Osteoblast (primary cell): ENCODE measurements around the gene STARD7. TPM values are rescaled to one million over a fixed set of nuclear protein-coding genes. Genes with fewer than 3 reads are reported as not detected.

Experiments
- DNase-seq: peaks from one replicate; pipeline ENCODE4 v3.0.0; 2011; ENCODE audit warnings: low spot score, mixed read lengths; ENCODE audit not compliant: insufficient read length; ENCODE audit errors: missing footprints
- H2AFZ ChIP-seq: 2 replicates; pipeline ENCODE4 v1.6.0; 2011; ENCODE audit warnings: mild to moderate bottlenecking, low read length
- H3K27ac ChIP-seq: 2 replicates; pipeline ENCODE4 v1.5.1; 2011; ENCODE audit warnings: mild to moderate bottlenecking, low read depth, low read length, moderate library complexity
- H3K27me3 ChIP-seq: 2 replicates; pipeline ENCODE4 v1.6.0; 2012; ENCODE audit warnings: mild to moderate bottlenecking, control low read depth, inconsistent platforms, low read length, moderate library complexity; ENCODE audit not compliant: insufficient read depth
- H3K36me3 ChIP-seq: 2 replicates; pipeline ENCODE4 v1.5.1; 2011; ENCODE audit warnings: mild to moderate bottlenecking, low read length, control low read depth, moderate library complexity; ENCODE audit not compliant: insufficient read depth
- H3K4me1 ChIP-seq: 2 replicates; pipeline ENCODE4 v1.5.1; 2011; ENCODE audit warnings: mild to moderate bottlenecking, low read length, control low read depth, moderate library complexity; ENCODE audit not compliant: insufficient read depth
- H3K4me2 ChIP-seq: 2 replicates; pipeline ENCODE4 v1.6.0; 2011; ENCODE audit warnings: mild to moderate bottlenecking, low read length; ENCODE audit not compliant: insufficient read depth
- H3K4me3 ChIP-seq: fragments of 200-600 bp; sonication (generic); 3 replicates; pipeline ENCODE4 v1.5.1; 2012; ENCODE audit warnings: mild to moderate bottlenecking, low read length, inconsistent platforms; ENCODE audit not compliant: insufficient read depth
- H3K79me2 ChIP-seq: 2 replicates; pipeline ENCODE4 v1.6.0; 2012; ENCODE audit warnings: mild to moderate bottlenecking, low read length, control low read depth, inconsistent platforms; ENCODE audit not compliant: insufficient read depth
- H3K9me3 ChIP-seq: 2 replicates; pipeline ENCODE4 v1.5.1; 2011; ENCODE audit warnings: low read depth, low read length, control low read depth
- H4K20me1 ChIP-seq: 2 replicates; pipeline ENCODE4 v1.6.0; 2012; ENCODE audit warnings: mild to moderate bottlenecking, low read length, control low read depth; ENCODE audit not compliant: insufficient read depth
- CTCF ChIP-seq: IDR thresholded peaks from 2 replicates; pipeline ENCODE4 v1.5.1; 2011; ENCODE audit warnings: mild to moderate bottlenecking, low read depth, low read length, moderate library complexity; ENCODE audit errors: extremely low read depth
- total RNA-seq: library from RNA; depleted of rRNA; stranded (reverse); fragments of >200 nt; gene quantifications from 2 replicates; pipeline ENCODE4 v1.2.3, GENCODE V29; 2012

Gene STARD7
- total RNA-seq, 1 donor: 163 TPM

- peak; percentile 62 for DNase-seq
- H3K36me3 ChIP-seq: peaks cover 5% of the 10 kb centered on the region
- H4K20me1 ChIP-seq: no peaks in the 10 kb centered on the region
- H2AFZ ChIP-seq: no peak overlapping the region
- no peak overlapping the region for H3K4me3 ChIP-seq
- H3K9me3 ChIP-seq: no peaks in the 10 kb centered on the region
- H3K79me2 ChIP-seq: peaks cover 5% of the 10 kb centered on the region
- peak overlapping the region; percentile 61 for H3K27ac ChIP-seq
- H3K27me3 ChIP-seq: no peaks in the 10 kb centered on the region
- TF ChIP-seq CTCF: no peak
- H3K4me2 ChIP-seq: no peak overlapping the region
- H3K4me1 ChIP-seq: peaks cover 29% of the 10 kb centered on the region
Measured at GRCh38 chr2:96245609-96246390, 37.2 kb upstream of the STARD7 start.

- Histone ChIP-seq H3K27ac (no peak overlapping the region), H3K79me2 (no peaks in the 10 kb centered on the region), H3K4me3 (no peak overlapping the region), H3K36me3 (no peaks in the 10 kb centered on the region), H3K4me1 (peaks cover 16% of the 10 kb centered on the region), H3K4me2 (no peak overlapping the region), H4K20me1 (no peaks in the 10 kb centered on the region), H3K9me3 (no peaks in the 10 kb centered on the region), H3K27me3 (no peaks in the 10 kb centered on the region), H2AFZ (no peak overlapping the region)
- no peak for TF ChIP-seq CTCF
- no peak for DNase-seq
Measured at GRCh38 chr2:96243843-96244242, 35.2 kb upstream of the STARD7 start.

GRCh38 chr2:96241900-96242611, 33.4 kb upstream of the STARD7 start:
- DNase-seq: peak; percentile 90
- peak overlapping the region; percentile 35 for H2AFZ ChIP-seq
- no peak for TF ChIP-seq CTCF
- H3K36me3 ChIP-seq: no peaks in the 10 kb centered on the region
- peak overlapping the region; percentile 82 for H3K27ac ChIP-seq
- H3K27me3 ChIP-seq: no peaks in the 10 kb centered on the region
- H4K20me1 ChIP-seq: no peaks in the 10 kb centered on the region
- H3K4me2 ChIP-seq: peak overlapping the region; percentile 35
- H3K79me2 ChIP-seq: no peaks in the 10 kb centered on the region
- peaks cover 16% of the 10 kb centered on the region for H3K4me1 ChIP-seq
- H3K9me3 ChIP-seq: no peaks in the 10 kb centered on the region
- H3K4me3 ChIP-seq: no peak overlapping the region

GRCh38 chr2:96241227-96241626, 32.6 kb upstream of the STARD7 start:
- no peaks in the 10 kb centered on the region for H3K79me2 ChIP-seq
- no peak for DNase-seq
- no peak for TF ChIP-seq CTCF
- H3K9me3 ChIP-seq: no peaks in the 10 kb centered on the region
- no peak overlapping the region for H3K4me2 ChIP-seq
- no peak overlapping the region for H3K4me3 ChIP-seq
- H3K4me1 ChIP-seq: peaks cover 16% of the 10 kb centered on the region
- H3K36me3 ChIP-seq: no peaks in the 10 kb centered on the region
- H3K27me3 ChIP-seq: no peaks in the 10 kb centered on the region
- no peaks in the 10 kb centered on the region for H4K20me1 ChIP-seq
- H3K27ac ChIP-seq: no peak overlapping the region
- no peak overlapping the region for H2AFZ ChIP-seq
